Neutrophil (primary cell): Measurements from ENCODE around the gene TPT1.

Experiments
- H3K27ac ChIP-seq: fragments of 200-600 bp; sonication (generic); 2 replicates; pipeline ENCODE4 v1.5.1; 2016; ENCODE audit warnings: mild to moderate bottlenecking, moderate library complexity
- H3K27me3 ChIP-seq: fragments of 200-600 bp; sonication (generic); 2 replicates; pipeline ENCODE4 v1.6.0; 2016; ENCODE audit warnings: mild to moderate bottlenecking
- H3K36me3 ChIP-seq: fragments of 200-600 bp; sonication (generic); 2 replicates; pipeline ENCODE4 v1.5.1; 2017
- H3K4me1 ChIP-seq, 2 experiments: fragments of 200-600 bp in 1 of 2; sonication (generic) in 1 of 2; 1 replicate in 1 of 2; 2 replicates in 1 of 2; pipeline versions ENCODE4 v1.5.1 to v1.6.1; 2013 to 2016; ENCODE audit warnings: low read depth in 1 of 2, low read length in 1 of 2, mild to moderate bottlenecking in 1 of 2, moderate library complexity in 1 of 2; ENCODE audit not compliant: control insufficient read depth in 1 of 2, insufficient read depth in 1 of 2
- H3K4me3 ChIP-seq, 2 experiments: fragments of 200-600 bp in 1 of 2; sonication (generic) in 1 of 2; 1 replicate in 1 of 2; 2 replicates in 1 of 2; pipeline ENCODE4 v1.5.1; 2013 to 2016; ENCODE audit warnings: low read depth in 1 of 2, low read length in 1 of 2, mild to moderate bottlenecking in 1 of 2, moderate library complexity in 1 of 2
- H3K9me3 ChIP-seq: fragments of 200-600 bp; sonication (generic); 2 replicates; pipeline ENCODE4 v1.5.1; 2016
- CTCF ChIP-seq: fragments of 200-600 bp; sonication (generic); IDR thresholded peaks from 2 replicates; pipeline ENCODE4 v1.5.1; 2016; ENCODE audit warnings: antibody characterized with exemption

TPT1 gene

GRCh38 chr13:45306966-45307365 is 34.0 kb downstream of the TPT1 start:
- peaks cover 1% of the 10 kb centered on the region for H3K27me3 ChIP-seq
- H3K4me1 ChIP-seq = peaks cover 17% of the 10 kb centered on the region in 2 experiments
- no peak for TF ChIP-seq CTCF
- H3K4me3 ChIP-seq = no peak overlapping the region
- no peak overlapping the region for H3K27ac ChIP-seq
- H3K9me3 ChIP-seq = no peaks in the 10 kb centered on the region
- H3K36me3 ChIP-seq = no peaks in the 10 kb centered on the region

DNA sequence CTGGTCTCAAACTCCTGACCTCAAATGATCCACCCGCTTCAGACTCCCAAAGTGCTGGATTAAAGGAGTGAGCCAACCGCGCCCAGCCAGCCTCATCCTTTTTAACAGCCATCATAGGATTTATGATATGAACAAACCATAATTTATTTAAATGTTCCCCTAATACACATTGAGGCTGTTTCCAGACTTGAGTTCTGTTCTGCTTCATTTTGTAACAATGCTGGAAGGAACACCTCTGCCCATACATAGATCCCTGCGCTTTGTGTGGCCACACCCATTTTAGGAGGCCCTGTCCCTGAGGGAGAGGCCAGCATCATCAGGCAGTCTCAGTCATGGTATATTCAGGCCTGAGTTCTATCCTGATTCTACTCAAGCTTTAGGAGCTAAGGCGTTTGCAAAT is 35.9 kb downstream of the TPT1 start:
- Histone ChIP-seq H3K27ac (no peak overlapping the region), H3K4me3 (no peak overlapping the region), H3K4me1 (peaks cover 4 to 6% of the 10 kb centered on the region in 2 experiments), H3K36me3 (no peaks in the 10 kb centered on the region), H3K27me3 (peaks cover 20% of the 10 kb centered on the region), H3K9me3 (no peaks in the 10 kb centered on the region)
- no peak for TF ChIP-seq CTCF

- TF ChIP-seq CTCF = no peak
- Histone ChIP-seq H3K9me3 (no peaks in the 10 kb centered on the region), H3K4me3 (no peak overlapping the region), H3K27me3 (peaks cover 22% of the 10 kb centered on the region), H3K36me3 (no peaks in the 10 kb centered on the region), H3K4me1 (no peaks in the 10 kb centered on the region), H3K27ac (no peak overlapping the region)
These were observed 37.1 kb downstream of the TPT1 start for GRCh38 chr13:45303866-45304265.

DNA sequence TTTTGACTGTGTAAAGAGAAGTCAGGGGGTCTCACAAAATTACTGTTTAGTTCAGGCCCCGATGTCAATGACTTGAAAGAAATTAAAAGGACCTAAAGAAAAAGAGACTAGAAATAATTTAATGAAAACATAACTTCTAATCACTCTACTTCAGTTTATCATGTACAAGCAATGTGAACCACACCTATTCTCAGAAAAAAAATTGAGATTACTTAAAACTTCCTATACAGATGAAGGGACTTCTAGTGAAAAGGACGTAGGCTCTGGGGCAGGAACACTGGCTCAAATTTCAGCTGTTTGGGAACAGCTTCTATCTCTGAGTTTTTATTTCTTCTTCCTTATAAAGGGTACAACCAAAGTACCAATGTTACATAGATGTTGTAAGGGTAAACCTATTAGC is 38.0 kb downstream of the TPT1 start:
- H3K36me3 ChIP-seq = no peaks in the 10 kb centered on the region
- H3K27ac ChIP-seq = no peak overlapping the region
- H3K9me3 ChIP-seq = no peaks in the 10 kb centered on the region
- no peak for TF ChIP-seq CTCF
- peaks cover 22% of the 10 kb centered on the region for H3K27me3 ChIP-seq
- no peaks in the 10 kb centered on the region for H3K4me1 ChIP-seq
- H3K4me3 ChIP-seq = no peak overlapping the region

- Histone ChIP-seq H3K4me3 (no peak overlapping the region), H3K9me3 (no peaks in the 10 kb centered on the region), H3K36me3 (no peaks in the 10 kb centered on the region), H3K27ac (no peak overlapping the region), H3K27me3 (peaks cover 22% of the 10 kb centered on the region), H3K4me1 (no peaks in the 10 kb centered on the region)
- no peak for TF ChIP-seq CTCF
These were observed 38.5 kb downstream of the TPT1 start for GRCh38 chr13:45302507-45302906.

DNA sequence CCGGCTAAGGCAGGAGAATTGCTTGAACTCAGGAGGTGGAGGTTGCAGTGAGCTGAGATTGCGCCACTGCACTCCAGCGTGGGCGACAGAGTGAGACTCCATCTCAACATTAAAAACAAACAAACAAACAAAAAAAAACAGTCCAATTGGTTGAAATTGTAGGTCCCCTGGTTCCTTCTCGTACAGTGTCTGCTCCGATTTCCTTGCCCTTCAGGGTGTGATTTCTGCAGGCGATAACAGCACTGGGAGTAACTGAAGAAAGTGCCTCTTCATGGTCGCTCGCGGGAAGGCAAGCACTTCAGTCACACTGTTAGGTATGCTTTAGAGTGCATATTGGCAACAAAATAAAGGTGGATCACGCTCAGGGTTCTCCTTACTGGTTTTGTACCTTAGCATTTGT is 39.7 kb downstream of the TPT1 start:
- Histone ChIP-seq H3K4me3 (no peak overlapping the region), H3K4me1 (no peaks in the 10 kb centered on the region), H3K36me3 (no peaks in the 10 kb centered on the region), H3K9me3 (no peaks in the 10 kb centered on the region), H3K27ac (no peak overlapping the region), H3K27me3 (peaks cover 22% of the 10 kb centered on the region)
- no peak for TF ChIP-seq CTCF
